Measurements from ENCODE around the gene SLC7A8.

The SLC7A8 gene

DNA sequence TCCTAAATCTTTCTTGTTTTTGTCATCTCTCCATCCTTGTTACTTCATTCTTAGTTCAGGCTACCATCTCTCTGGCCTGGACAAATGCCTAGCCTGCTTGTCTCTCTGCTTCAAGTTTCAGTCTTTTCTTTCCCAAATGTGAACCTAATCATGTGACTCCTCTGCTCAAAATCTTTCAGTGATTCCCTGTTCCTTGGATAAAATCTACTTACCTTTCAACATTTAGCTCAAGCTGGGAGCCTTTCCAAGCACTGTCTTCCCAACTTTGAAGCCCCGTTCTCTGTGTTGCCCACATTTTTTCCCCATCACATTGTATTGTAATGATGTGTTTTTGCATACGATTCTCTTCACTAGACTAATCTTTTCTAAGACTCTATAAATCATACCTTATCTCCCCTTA, 24.7 kb downstream of the SLC7A8 start:
- DNase-seq (ENCODE audit: low read depth in 2 of 2), result no peak

DNA sequence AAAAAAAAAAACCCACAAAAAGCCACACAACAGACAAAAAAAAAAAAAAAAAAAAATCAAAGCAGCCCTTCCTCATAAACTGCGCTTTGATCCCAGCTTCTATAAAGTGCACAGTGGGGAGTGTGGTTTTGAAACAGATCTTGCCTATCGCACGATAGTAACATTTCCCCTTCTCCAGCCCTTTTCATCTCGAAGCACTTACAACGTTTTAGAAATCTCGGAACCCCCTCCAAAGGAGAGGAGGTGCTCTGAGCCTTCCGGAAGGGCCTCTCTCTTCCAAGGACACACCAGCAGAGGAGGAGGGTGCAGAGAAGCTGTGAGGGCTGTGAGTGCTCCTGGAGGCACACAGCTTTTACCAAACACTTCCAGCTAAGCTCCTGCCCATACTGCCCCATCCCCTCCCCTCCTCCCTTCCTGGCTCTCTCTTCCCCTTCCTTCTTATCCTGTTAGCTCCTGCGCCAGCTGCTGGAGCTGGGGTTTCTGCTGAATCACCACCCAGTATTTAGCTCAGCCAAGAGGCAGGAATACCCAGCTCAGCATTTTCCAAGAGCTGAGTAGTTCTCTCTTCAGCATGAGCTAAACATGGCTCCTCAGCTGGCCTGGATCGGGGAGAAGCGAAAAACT, 28.4 kb downstream of the SLC7A8 start:
- no peak for DNase-seq (ENCODE audit: low read depth in 2 of 2)

DNA sequence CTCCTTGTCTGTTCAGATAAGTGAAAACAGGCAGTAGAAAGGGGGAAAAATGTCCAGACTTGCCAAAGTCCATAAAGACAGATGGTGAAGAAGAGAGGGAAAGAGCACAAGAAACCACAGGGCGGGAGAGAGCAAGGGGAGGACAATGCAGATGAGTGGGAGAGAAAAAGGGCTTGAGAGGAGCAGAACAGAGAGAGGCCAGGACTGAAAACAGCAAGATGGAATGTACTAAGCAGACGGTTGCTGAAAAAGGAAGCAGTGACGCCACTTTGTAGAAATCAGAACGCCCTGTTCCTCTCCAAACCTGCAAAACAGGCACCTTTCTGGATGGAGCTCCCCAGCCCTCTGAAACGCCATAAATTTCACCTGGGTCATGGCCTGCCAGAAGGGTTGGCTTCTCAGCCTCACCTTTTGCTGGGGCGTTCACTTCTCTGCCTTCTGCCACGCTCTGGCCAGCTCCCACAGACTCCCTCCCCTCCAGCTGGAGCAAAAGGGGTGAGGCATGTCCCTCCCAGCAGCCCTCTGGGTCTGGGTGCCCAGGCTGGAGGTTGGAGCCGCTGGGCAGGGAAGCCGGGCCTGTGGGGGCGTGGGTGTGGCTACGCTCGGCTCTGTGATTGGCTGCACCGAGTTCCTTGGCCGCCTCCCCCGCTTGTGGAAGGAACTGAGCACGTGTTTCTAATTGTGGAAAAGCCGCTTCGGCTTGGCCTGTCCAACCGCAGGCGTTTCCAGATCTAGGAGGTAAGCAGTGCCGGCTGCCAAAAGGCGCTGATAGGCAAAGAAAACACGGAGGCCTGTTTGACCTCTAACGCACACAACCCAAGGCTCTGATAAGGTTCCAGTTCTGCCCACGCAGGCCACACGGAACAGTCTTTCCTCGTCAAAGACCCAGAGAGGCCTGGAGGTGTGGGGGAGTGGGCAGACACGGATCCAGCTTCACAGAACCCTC, 29.3 kb downstream of the SLC7A8 start:
- no peak for DNase-seq (ENCODE audit: low read depth in 2 of 2)

DNA sequence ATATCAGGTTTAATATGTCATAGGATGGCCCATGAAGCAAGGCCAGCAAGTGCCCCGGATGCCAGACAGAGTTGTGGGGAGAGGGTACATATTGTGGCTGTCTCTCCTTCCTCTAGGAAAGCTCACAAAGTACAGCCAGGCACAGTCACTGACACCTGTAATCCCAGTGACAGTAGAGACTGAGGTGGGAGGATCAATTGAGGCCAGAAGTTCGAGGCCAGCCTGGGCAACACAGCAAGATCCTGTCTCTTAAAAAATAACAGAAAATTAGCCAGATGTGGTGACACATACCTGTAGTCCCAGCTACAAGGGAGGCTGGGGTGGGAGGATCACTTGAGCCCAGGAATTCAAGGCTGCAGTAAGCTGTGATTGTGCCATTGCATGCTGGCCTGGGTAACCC, 32.1 kb downstream of the SLC7A8 start:
- no peak for DNase-seq (ENCODE audit: low read depth in 2 of 2)

DNA sequence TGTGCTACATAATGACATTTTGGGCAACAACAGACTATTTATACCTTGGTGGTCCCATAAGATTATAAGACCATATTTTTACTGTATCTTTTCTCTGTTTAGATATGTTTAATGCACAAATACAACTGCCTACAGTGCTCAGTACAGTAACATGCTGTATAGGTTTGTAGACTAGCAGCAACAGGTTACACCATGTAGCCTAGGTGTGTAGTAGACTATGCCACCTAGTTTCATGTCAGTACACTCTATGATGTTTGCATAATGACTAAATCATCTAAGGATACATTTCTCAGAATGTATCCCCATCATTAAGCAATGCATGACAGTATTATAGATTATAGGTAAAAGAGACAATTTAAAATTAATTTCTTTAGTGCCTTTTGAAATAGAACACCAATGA, 33.7 kb downstream of the SLC7A8 start:
- no peak for DNase-seq (ENCODE audit: low read depth in 2 of 2)

DNA sequence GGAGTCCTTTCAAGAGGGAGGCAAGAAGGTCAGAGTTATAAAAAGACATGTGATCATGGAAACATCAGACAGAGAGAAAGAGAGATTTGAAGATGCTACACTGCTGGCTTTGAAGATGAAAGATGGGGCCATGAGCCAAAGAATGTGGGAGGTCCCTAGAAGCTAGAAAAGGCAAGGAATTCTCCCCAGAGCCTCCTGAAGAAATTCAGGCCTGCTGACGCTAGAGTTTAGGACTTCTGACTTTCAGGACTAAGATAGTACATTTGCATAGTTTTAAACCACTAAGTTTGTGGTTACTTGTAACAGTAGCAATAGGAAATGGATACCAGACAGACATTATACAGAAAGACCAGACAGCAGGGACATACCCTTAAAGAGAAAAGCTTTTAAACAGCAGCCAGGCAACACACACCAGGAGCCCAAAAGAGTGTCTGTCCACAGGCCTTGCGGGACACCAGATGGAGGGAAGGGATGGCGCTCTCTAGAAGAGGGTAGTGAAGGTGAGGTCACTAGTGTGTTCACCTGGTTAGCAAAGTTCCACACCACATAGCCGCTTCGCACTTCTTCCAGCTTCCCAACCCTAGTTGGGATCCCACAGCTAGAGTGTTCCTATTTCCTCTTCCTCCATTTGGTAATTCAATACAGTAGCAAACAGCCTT, 34.7 kb downstream of the SLC7A8 start:
- DNase-seq (ENCODE audit: low read depth in 2 of 2), result no peak

DNA sequence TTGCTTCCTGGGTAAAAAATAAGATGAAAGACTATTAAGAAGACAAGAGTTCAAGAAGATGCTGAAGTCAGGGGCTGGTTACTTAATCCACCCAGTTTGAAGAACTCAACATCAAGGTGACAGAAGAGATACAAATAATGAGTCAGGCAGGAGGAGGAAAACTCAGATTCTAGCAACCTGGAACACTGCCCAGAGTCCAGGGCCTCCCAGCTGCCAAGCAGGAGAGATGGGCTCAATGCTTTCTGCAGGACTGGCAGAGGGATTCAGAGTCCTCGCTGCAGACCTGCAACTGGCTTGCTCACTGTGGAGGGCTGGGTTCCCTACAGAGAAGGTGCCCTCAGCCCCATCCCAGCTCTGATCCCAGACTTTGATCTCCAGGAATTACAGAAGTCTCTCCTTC, 35.8 kb downstream of the SLC7A8 start:
- no peak for DNase-seq (ENCODE audit: low read depth in 2 of 2)

DNA sequence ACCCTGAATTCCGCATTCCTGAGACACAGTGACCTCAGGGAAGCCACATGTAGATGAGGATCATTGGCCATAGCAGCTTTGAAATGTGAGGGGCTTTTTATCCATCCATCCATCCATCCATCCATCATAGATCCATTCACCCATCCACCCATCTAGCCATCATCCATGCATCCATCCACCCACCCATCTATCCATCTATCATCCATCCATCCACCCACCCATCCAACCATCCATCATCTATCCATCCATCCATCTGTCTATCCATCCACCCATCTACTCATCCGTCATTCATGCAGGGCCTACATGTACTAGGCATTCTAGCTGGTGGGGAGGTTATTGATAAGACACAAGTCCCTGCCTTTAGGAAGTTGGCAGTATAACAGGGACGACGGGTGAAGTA, 36.5 kb downstream of the SLC7A8 start:
- DNase-seq (ENCODE audit: low read depth in 2 of 2), result no peak

DNA sequence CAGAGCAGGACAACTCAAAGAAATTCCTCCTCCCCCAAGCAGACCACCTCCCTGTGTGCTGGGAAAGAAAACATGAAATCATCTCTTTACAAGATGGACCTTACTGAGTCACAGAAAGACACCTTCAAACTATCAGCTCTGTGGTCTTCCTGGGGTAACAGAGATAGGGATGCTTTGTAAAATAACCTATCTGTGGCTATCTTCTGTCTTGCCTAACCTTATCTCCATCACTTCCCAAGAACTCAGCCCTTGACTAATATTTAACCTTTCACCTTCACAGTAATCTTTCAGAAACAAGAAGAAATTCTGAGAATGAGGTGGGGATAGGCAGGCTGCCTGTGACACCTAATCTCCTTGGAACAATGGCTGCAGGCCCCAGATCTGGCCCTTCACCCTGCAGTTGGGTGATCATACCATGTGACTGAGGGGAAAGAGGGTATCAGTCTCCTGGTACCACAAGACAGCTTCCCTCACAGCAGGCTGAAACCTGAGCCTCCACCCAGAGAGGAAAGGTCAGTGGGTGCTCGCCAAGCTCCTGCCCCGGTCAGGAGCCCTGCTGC, 37.0 kb downstream of the SLC7A8 start:
- DNase-seq (ENCODE audit: low read depth in 2 of 2), result no peak

DNA sequence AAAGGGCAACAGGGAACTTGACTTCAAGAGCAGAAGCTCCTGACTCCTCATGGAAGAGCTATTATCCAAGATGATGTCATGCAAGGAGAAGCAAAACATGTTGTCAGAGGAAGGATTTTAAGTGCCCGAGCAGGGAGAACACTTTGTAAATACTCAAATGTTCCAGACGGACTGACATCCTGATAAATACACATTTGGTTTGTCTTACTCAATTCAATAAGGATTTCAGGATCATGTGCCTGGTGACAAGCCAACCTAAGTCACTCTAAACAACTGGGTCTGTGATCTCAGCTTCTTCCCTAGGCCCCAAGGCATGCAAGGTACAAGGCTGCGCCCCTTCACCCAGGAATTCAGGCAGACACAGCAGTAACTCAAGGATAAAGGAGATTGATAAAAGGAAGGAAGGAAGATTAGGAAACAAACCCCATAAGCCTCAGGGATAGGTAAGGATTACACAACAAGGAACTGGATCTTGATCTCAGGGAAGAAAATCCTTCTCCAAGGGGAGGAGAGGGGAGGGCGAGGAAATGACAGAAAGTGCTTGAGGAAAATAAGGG, 37.6 kb downstream of the SLC7A8 start:
- DNase-seq (ENCODE audit: low read depth in 2 of 2), result no peak

DNA sequence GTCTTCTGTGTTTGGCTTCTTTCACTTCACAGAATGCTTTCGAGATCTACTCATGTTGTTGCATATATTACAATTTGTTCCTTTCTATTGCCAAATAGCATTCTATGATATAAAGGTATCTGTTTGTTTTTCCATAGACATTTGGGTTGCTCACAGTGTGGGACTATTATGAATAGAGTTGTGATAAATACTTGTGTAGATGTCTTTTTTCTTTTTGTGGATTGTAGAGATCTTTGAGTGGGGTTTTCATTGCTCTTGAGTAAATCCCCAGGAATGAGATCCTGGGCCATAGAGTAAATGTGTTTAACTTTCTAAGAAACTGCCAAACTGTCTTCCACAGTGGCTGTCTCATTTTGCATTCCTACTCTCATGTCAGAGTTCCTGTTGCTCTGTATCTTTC, 39.5 kb downstream of the SLC7A8 start:
- no peak for DNase-seq (ENCODE audit: low read depth in 2 of 2)

DNA sequence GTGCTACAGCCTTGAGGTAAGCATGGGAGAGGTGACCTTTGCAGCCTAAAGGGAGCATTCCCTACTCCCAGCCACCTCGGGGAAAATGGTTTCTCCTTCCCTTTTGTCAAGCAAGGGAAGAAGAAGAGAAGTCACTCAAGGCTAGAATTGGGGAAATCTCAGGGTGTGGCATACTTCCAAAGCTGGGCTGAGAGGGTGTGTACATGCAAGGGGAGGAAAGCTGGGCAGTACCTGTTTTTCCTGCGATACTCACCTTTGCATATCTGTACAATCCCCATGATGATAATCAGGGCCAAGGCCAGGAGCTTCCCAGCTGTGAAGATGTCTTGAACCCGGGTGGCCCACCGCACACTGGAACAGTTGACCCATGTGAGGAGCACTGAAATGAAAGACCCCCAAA, 40.6 kb downstream of the SLC7A8 start:
- no peak for DNase-seq (ENCODE audit: low read depth in 2 of 2)

DNA sequence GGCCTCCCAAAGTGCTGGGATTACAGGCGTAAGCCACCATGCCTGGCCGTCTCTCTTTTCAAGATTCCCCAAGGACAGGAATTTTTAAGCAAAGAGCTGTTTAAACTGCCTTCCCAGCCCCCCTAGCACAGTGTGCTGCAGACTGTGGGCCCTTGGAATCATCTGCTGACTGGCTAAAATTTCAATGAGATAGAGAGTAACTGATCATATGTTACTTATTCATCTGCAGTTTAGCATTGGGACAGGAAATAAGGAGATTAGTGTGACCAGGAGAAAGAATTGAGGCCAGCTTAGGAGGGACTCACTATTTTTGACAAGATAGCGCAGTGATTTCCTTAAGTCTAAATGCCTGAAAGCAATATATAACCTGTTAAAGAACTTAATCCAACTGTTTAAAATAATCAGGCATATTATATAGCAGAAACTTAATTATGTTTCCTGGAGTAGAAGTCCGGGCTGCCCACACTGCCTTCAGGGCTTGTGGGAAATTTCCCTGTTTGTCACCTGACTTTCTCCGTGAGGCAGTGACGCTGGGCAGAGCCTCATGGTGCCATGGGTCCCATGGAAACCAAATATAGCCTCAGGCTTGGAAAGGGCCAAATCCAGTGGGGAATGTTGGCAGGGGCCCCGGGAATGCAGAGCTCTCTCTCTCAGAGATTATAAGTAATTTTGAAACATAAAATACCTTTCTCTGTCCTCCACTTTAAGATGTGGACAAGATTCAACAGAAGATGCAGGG, 41.6 kb downstream of the SLC7A8 start:
- no peak for DNase-seq (ENCODE audit: low read depth in 2 of 2)

DNA sequence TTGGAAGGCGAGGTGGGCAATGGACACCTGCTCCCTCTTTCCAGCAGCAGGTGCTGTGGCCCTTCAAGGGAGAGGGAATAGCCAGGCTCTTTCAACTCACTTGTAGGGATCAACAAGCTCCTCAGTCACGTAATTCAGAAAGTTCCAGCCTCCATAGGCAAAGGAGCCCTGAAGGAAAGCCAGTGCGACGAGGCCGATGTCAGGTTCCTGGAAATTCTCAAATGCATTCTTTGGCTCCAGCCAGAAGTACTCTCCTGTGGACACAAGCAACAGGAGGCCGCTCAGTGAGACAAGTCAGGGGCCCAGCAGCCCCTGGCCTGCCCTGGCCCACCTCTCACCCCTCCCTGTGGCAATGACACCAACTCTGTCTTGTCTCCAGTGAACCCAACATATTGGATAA, 43.1 kb downstream of the SLC7A8 start:
- DNase-seq (ENCODE audit: low read depth in 2 of 2), result no peak

DNA sequence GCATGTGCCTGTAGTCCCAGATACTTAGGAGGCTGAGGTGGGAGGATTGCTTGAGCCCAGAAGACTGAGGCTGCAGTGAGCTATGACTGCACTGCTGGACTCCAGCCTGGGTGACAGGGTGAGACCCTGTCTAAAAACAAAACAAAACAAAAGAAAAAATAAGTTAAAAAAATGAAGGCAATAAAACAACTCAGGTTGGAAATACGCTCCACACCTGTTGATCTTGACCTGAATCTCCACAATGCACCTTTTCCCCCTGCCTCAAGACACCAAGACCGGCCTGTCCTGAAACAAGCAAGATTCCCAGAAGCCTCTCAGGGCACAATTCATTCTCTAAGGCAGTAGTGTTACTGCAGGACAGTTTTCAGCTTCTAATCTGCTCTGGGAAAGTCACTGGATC, 43.6 kb downstream of the SLC7A8 start:
- no peak for DNase-seq (ENCODE audit: low read depth in 2 of 2)

DNA sequence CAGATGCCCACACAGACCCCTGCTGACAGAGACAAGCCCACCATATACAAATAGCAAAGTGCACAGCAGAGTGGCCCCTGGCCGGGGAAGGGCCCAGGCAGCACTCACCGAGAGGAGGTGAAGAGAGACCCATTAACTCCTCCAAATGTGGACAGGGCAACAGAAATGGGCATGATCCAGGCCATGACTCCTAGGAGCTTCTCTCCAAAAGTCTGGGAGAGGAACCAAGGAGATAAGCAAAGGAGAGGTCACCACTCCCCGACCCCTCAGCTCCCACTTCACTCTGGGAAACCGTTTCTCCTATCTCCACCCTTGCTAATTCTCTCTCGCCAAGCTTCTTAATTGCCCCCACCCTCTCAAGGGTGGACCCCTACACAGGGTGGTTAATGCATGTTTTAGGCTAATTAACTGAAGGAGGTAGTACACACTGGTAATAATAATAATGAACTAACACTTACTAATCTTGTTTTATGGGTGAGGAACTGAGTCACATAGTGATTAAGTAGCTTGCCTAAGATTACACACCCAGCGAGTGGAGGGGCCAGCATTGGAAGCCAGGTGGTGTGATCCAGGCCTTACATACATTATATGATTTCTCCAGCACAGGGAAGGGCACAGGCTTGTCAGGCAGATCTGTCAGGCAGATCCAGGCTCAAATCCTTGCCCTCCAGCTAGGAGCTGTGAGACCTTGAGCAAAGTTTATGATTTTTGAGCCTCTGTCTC, 45.5 kb downstream of the SLC7A8 start:
- DNase-seq (ENCODE audit: low read depth in 2 of 2), result no peak

DNA sequence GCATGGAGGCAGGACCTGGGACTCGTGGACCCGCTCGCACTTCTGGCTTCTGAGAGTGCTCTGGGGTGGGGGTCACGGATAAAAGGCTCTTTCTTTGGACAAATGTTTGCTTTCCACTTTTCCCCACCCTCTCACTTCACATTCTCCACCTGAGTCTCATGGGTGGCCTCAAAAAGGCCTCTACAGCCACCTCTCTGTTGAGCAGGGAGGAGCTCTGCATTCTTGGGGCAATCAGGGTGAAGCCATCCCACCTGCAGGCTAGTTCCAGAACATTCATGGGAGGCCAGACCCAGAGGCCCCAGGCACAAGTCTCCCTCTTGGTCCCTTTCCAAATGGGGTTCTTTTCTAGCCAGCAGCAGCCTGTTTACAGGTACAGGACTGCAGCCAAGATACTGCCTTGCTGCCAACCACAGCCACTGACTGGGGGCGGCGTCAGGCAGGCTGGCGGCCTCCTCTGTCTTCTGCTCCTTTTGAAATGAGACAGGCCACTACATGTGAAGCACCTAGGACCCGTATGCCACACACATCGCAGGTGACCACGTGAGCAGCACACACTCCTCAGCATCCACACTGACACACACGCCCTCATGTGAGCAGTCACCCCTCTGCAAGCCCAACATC, 46.2 kb downstream of the SLC7A8 start:
- no peak for DNase-seq (ENCODE audit: low read depth in 2 of 2)

DNA sequence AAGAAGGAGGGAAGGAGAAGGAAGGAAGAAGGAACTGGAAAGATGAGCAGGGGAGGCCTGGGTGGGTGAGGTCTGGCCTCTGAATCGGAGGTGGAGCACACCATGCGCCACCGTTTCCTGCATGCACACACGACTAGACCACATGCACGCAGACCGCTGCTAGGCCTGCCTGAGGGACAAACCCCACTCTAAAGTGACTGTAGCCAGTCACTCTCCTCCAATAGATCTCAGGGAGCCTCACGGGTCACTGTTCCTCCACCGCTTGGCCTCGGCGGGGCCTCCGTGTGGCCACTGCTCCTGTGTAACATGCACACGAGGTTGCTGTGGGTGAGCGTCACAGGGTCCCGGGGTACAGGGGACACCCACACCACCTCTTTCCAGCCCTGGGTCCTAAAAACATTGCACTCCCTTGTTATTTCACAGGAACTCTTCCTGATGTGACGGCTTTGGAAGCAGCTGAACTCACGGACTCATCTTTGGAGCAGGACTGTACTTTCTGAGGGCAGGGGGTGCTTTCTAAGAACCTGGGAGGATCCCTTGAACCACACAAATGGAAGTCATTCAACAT, 46.8 kb downstream of the SLC7A8 start:
- no peak for DNase-seq (ENCODE audit: low read depth in 2 of 2)

DNA sequence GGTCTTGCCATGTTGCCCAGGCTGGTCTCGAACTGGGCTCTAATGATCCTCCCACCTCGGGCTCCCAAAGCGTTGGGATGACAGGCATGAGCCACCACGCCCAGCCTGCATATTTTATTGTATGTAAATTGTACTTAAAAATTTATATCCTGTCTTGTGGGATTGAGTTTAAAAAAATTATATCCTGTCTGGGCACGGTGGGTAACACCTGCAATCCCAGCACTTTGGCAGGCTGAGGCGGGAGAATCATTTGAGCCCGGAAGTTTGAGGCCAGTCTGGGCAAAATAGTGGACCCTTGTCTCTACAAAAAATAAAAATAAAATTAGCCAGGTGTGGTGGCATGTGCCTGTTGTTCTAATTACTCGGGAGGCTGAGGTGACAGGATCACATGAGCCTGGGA, 50.5 kb downstream of the SLC7A8 start:
- no peak for DNase-seq (ENCODE audit: low read depth in 2 of 2)

DNA sequence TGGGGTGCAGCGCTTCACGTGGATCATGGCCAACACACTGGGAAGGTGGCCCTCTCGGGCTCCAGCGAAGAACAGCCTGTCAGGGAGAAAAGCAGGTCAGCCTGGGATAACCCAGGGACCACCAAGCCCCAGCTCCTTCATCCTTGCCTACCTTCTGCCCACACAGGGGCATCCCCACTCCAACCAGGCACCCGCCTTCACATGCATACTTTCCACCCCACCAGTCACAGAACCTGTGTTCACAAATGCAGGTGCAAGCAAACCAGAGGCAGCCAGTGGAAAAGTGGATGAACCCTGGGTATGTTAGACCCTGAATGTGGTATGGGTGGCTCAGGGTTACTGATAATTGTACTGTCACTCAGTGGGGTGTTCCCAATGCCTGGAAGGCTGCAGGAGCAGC, 52.0 kb downstream of the SLC7A8 start:
- no peak for DNase-seq (ENCODE audit: low read depth in 2 of 2)
